ENCODE results near the gene THSD7A.

The THSD7A gene

DNA sequence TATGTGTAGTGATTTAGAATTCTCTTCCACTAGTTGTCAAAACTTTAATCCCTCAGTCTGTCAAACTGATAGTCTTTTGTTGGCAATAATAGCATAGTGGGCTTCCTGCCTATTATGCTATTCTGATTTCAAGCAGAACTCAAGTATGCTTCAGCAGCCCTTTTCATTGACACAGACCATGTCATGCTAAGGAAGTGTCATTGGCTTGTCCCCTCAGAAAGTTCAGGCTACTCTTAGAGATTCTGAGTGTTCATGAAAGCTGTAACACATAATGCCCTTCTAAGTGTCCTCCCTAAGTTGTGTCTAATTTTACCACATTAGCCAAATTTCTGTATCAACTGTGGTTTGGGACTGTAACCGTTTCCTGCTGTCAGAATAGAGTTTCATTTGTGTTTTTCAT is 198.7 kb downstream of the THSD7A start:
- no peak for DNase-seq
- no peaks in the 10 kb centered on the region for H3K36me3 Mint-ChIP-seq
- H3K4me3 Mint-ChIP-seq, result no peak overlapping the region

GRCh38 chr7:11630355-11630754 is 201.6 kb downstream of the THSD7A start:
- H3K27me3 Mint-ChIP-seq, result no peaks in the 10 kb centered on the region
- no peaks in the 10 kb centered on the region for H3K4me1 Mint-ChIP-seq
- no peaks in the 10 kb centered on the region for H3K36me3 Mint-ChIP-seq
- DNase-seq, result no peak
- H3K9me3 Mint-ChIP-seq, result peaks cover 2% of the 10 kb centered on the region
- CTCF ChIA-PET, result no interaction called here
- H3K27ac Mint-ChIP-seq, result no peak overlapping the region
- no peak overlapping the region for H3K4me3 Mint-ChIP-seq

More for the DNA sequence above, 198.7 kb downstream of the THSD7A start:
- Mint-ChIP-seq H3K27ac (no peak overlapping the region), H3K4me1 (no peaks in the 10 kb centered on the region), H3K27me3 (no peaks in the 10 kb centered on the region), H3K9me3 (no peaks in the 10 kb centered on the region)
- CTCF ChIA-PET, result no interaction called here

GRCh38 chr7:11625669-11626068 is 206.3 kb downstream of the THSD7A start:
- no peaks in the 10 kb centered on the region for H3K4me1 Mint-ChIP-seq
- peaks cover 2% of the 10 kb centered on the region for H3K9me3 Mint-ChIP-seq
- CTCF ChIA-PET, result no interaction called here
- no peak overlapping the region for H3K4me3 Mint-ChIP-seq
- H3K27me3 Mint-ChIP-seq, result no peaks in the 10 kb centered on the region
- DNase-seq, result no peak
- H3K27ac Mint-ChIP-seq, result no peak overlapping the region
- no peaks in the 10 kb centered on the region for H3K36me3 Mint-ChIP-seq

GRCh38 chr7:11623093-11623678 is 208.8 kb downstream of the THSD7A start:
- no peak overlapping the region for H3K4me3 Mint-ChIP-seq
- H3K9me3 Mint-ChIP-seq, result peaks cover 2% of the 10 kb centered on the region
- no peak for DNase-seq
- no peaks in the 10 kb centered on the region for H3K4me1 Mint-ChIP-seq
- CTCF ChIA-PET, result no interaction called here
- H3K27me3 Mint-ChIP-seq, result no peaks in the 10 kb centered on the region
- H3K36me3 Mint-ChIP-seq, result no peaks in the 10 kb centered on the region
- no peak overlapping the region for H3K27ac Mint-ChIP-seq

DNA sequence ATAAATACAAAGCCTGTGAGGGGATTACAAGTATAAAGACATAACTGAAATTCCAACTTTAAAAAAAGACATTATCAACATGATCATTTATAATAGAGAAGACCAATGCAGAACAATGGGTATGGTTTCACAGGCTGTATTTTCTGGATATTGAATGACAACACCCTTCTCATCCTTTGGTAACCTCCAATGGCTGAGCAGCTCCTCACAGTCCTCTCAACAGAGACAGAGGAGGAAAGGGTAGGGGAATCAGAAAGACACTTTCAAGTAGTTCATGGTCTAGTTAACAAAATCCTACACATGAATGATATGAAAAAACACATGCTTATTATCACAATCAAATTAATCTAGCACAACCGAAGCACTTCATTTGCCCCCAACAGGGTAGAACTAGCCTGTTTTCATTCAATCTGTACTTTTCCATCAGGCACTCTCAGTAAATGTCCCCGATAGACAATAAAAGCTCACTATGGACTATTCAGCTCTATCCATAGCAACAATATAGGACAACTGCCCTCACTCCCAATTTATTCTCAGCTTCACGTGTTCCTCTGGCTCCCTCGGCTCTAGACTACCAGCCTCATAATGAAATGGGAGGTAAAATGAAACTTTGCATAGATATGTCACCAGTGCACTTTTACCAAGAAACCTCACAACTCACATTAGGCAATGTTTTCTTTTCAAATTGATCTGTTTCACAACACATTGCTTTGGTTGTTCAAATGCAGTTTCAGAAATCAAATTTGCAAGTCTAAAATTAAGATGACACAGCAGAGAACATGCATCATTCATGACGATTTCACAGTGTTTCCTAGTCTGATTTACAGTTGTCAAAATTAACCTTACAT is 211.4 kb downstream of the THSD7A start:
- Mint-ChIP-seq H3K4me3 (no peak overlapping the region), H3K4me1 (no peaks in the 10 kb centered on the region), H3K9me3 (no peaks in the 10 kb centered on the region), H3K27me3 (no peaks in the 10 kb centered on the region), H3K36me3 (no peaks in the 10 kb centered on the region), H3K27ac (no peak overlapping the region)
- CTCF ChIA-PET, result no interaction called here
- no peak for DNase-seq

- H3K27me3 Mint-ChIP-seq, result no peaks in the 10 kb centered on the region
Observed at GRCh38 chr7:11616466-11616865, 215.5 kb downstream of the THSD7A start.

DNA sequence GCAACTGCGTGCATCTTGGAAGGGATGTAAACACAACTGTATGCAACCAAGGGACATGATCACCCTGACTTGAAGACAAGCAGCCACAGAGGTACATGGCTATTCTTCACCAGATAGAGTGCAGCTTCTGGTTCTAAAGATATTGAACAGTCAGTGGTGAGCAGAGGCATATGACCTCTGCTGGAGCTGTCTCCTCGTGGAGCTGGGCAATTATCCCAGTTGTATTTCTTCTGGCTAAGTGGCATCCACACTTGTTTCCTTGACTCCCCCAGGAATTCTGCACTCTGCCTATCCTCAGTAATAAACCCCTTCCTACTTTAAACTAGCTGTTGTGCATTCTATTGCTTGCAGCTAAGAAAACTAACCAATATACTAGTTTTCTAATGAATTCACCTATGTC is 216.8 kb downstream of the THSD7A start:
- DNase-seq, result no peak
- H3K4me1 Mint-ChIP-seq, result no peaks in the 10 kb centered on the region
- H3K9me3 Mint-ChIP-seq, result no peaks in the 10 kb centered on the region
- no peak overlapping the region for H3K4me3 Mint-ChIP-seq
- no peak overlapping the region for H3K27ac Mint-ChIP-seq
- H3K36me3 Mint-ChIP-seq, result no peaks in the 10 kb centered on the region
- CTCF ChIA-PET, result no interaction called here
- no peaks in the 10 kb centered on the region for H3K27me3 Mint-ChIP-seq

More at GRCh38 chr7:11616466-11616865, 215.5 kb downstream of the THSD7A start:
- Mint-ChIP-seq H3K36me3 (no peaks in the 10 kb centered on the region), H3K4me1 (no peaks in the 10 kb centered on the region), H3K9me3 (no peaks in the 10 kb centered on the region), H3K4me3 (no peak overlapping the region), H3K27ac (no peak overlapping the region)
- no peak for DNase-seq
- CTCF ChIA-PET, result no interaction called here

- no peaks in the 10 kb centered on the region for H3K9me3 Mint-ChIP-seq
- H3K4me1 Mint-ChIP-seq, result no peaks in the 10 kb centered on the region
- DNase-seq, result no peak
- no peak overlapping the region for H3K27ac Mint-ChIP-seq
- no peaks in the 10 kb centered on the region for H3K27me3 Mint-ChIP-seq
- no peak overlapping the region for H3K4me3 Mint-ChIP-seq
- CTCF ChIA-PET, result no interaction called here
- no peaks in the 10 kb centered on the region for H3K36me3 Mint-ChIP-seq
Observed at GRCh38 chr7:11613292-11613930, 218.6 kb downstream of the THSD7A start.

- Mint-ChIP-seq H3K9me3 (no peaks in the 10 kb centered on the region), H3K36me3 (no peaks in the 10 kb centered on the region), H3K4me3 (no peak overlapping the region), H3K4me1 (no peaks in the 10 kb centered on the region), H3K27me3 (no peaks in the 10 kb centered on the region), H3K27ac (no peak overlapping the region)
- CTCF ChIA-PET, result no interaction called here
- no peak for DNase-seq
Observed at GRCh38 chr7:11612737-11613136, 219.3 kb downstream of the THSD7A start.

GRCh38 chr7:11609096-11609670 is 222.8 kb downstream of the THSD7A start:
- Mint-ChIP-seq H3K9me3 (no peaks in the 10 kb centered on the region), H3K4me1 (no peaks in the 10 kb centered on the region), H3K4me3 (no peak overlapping the region), H3K27ac (no peak overlapping the region), H3K27me3 (no peaks in the 10 kb centered on the region), H3K36me3 (no peaks in the 10 kb centered on the region)
- CTCF ChIA-PET, result no interaction called here
- no peak for DNase-seq

GRCh38 chr7:11607686-11608085 is 224.3 kb downstream of the THSD7A start:
- no peaks in the 10 kb centered on the region for H3K4me1 Mint-ChIP-seq
- H3K27ac Mint-ChIP-seq, result no peak overlapping the region
- no peak for DNase-seq
- no peaks in the 10 kb centered on the region for H3K9me3 Mint-ChIP-seq
- CTCF ChIA-PET, result no interaction called here
- H3K36me3 Mint-ChIP-seq, result no peaks in the 10 kb centered on the region
- no peak overlapping the region for H3K4me3 Mint-ChIP-seq
- no peaks in the 10 kb centered on the region for H3K27me3 Mint-ChIP-seq

DNA sequence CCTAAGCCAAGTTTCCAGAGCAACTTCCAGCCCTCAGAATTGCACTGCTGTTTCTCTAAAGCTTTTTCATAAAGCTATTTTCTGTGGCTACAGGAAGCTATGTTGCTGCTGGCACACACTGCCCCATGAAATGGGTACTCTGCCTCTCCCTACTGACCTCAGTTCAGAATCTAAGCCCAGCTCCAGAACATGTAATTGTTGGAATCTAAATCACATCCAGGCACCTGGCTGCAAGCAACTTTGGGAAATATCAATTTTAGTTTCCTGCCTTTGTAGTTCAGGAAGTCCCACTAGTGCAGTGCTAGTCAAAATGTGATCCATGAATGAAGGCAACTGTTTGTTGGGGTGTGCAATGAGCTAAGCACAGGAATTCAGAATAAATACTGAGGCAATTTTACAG is 226.2 kb downstream of the THSD7A start:
- no peaks in the 10 kb centered on the region for H3K27me3 Mint-ChIP-seq
- peaks cover 4% of the 10 kb centered on the region for H3K9me3 Mint-ChIP-seq
- DNase-seq, result no peak
- no peaks in the 10 kb centered on the region for H3K36me3 Mint-ChIP-seq
- CTCF ChIA-PET, result no interaction called here
- H3K4me1 Mint-ChIP-seq, result no peaks in the 10 kb centered on the region
- H3K27ac Mint-ChIP-seq, result no peak overlapping the region
- H3K4me3 Mint-ChIP-seq, result no peak overlapping the region

GRCh38 chr7:11604505-11604904 is 227.5 kb downstream of the THSD7A start:
- DNase-seq, result no peak
- peaks cover 4% of the 10 kb centered on the region for H3K9me3 Mint-ChIP-seq
- H3K4me3 Mint-ChIP-seq, result no peak overlapping the region
- H3K27me3 Mint-ChIP-seq, result no peaks in the 10 kb centered on the region
- H3K27ac Mint-ChIP-seq, result no peak overlapping the region
- CTCF ChIA-PET, result no interaction called here
- H3K36me3 Mint-ChIP-seq, result no peaks in the 10 kb centered on the region
- H3K4me1 Mint-ChIP-seq, result no peaks in the 10 kb centered on the region

- CTCF ChIA-PET, result no interaction called here
- Mint-ChIP-seq H3K27me3 (no peaks in the 10 kb centered on the region), H3K27ac (no peak overlapping the region), H3K36me3 (no peaks in the 10 kb centered on the region), H3K4me3 (no peak overlapping the region), H3K9me3 (peaks cover 7% of the 10 kb centered on the region), H3K4me1 (no peaks in the 10 kb centered on the region)
- no peak for DNase-seq
Observed at GRCh38 chr7:11601761-11602160, 230.2 kb downstream of the THSD7A start.

GRCh38 chr7:11593322-11593721 is 238.7 kb downstream of the THSD7A start:
- H3K36me3 Mint-ChIP-seq, result no peaks in the 10 kb centered on the region
- DNase-seq, result no peak
- H3K27me3 Mint-ChIP-seq, result no peaks in the 10 kb centered on the region
- peaks cover 3% of the 10 kb centered on the region for H3K9me3 Mint-ChIP-seq
- no peak overlapping the region for H3K27ac Mint-ChIP-seq
- no peaks in the 10 kb centered on the region for H3K4me1 Mint-ChIP-seq
- no peak overlapping the region for H3K4me3 Mint-ChIP-seq
- CTCF ChIA-PET, result no interaction called here
